PC-9 (cell line): ENCODE measurements around the gene UBE2D1.

Experiments used
- CTCF ChIP-seq: fragments of 200-600 bp; sonication (generic); conservative IDR thresholded peaks from 2 replicates; pipeline ENCODE4 v1.6.1; 2017; ENCODE audit warnings: mixed run types, antibody characterized with exemption, mild to moderate bottlenecking, moderate library complexity
- EZH2 ChIP-seq: fragments of 200-600 bp; sonication (generic); IDR thresholded peaks from 2 replicates; pipeline ENCODE4 v1.8.0; 2017; ENCODE audit warnings: antibody characterized with exemption, low read depth

- no peak for TF ChIP-seq CTCF
- TF ChIP-seq EZH2: no peak
Measured at GRCh38 chr10:58372607-58373441, 38.0 kb downstream of the UBE2D1 start.
